Common myeloid progenitor, CD34-positive (primary cell): ENCODE measurements around the gene STK24.
"Not testable (repeated sequence)": the region's sequence is repeated elsewhere in the genome, so short reads cannot be mapped to it uniquely, and the experiment has no call there.

ENCODE experiments used
- CTCF ChIA-PET: fragments of 350-600 bp; sonication (Branson Sonifier 250); formaldehyde crosslinking; loops from one replicate; lab custom pipeline; 2021; ENCODE audit warnings: antibody characterized with exemption; lab: Charles Lee
- POLR2A ChIA-PET: fragments of 350-600 bp; sonication (Branson Sonifier 250); formaldehyde crosslinking; loops from one replicate; lab custom pipeline; 2021; ENCODE audit warnings: antibody characterized with exemption; lab: Charles Lee
- DNase-seq, 3 donors: peaks; one replicate each; pipeline versions ENCODE4 v3.0.0 to v3.0.0-alpha.2; 2013
- H3K27ac ChIP-seq, 2 experiments: 1 replicate in 1 of 2; 2 replicates in 1 of 2; pipeline ENCODE4 v1.7.0; 2013; ENCODE audit warnings: inconsistent platforms in 2 of 2, low read length in 2 of 2, mild to moderate bottlenecking in 2 of 2, low read depth in 1 of 2, moderate library complexity in 1 of 2; ENCODE audit not compliant: severe bottlenecking in 2 of 2, insufficient read depth in 1 of 2, poor library complexity in 1 of 2
- H3K27me3 ChIP-seq, 5 experiments: replicated peaks in 2 of 5; 1 replicate in 3 of 5; 2 replicates in 2 of 5; pipeline versions ENCODE4 v1.6.1 to v1.7.0; 2013; ENCODE audit warnings: low read length in 4 of 5, mild to moderate bottlenecking in 2 of 5, moderate library complexity in 2 of 5, inconsistent platforms in 1 of 5; ENCODE audit not compliant: insufficient read depth in 5 of 5, control insufficient read depth in 4 of 5
- H3K36me3 ChIP-seq, 4 experiments: 1 replicate in 2 of 4; 2 replicates in 2 of 4; pipeline versions ENCODE4 v1.6.1 to v1.7.0; 2013; ENCODE audit warnings: low read length in 3 of 4, control low read depth in 1 of 4, mild to moderate bottlenecking in 1 of 4; ENCODE audit not compliant: control insufficient read depth in 4 of 4, insufficient read depth in 4 of 4
- H3K4me1 ChIP-seq, 4 experiments: 1 replicate in 3 of 4; 2 replicates in 1 of 4; pipeline versions ENCODE4 v1.6.1 to v1.7.1; 2013; ENCODE audit warnings: low read length in 3 of 4, mild to moderate bottlenecking in 3 of 4, control low read depth in 1 of 4, inconsistent platforms in 1 of 4, moderate library complexity in 1 of 4; ENCODE audit not compliant: control insufficient read depth in 4 of 4, insufficient read depth in 4 of 4; ENCODE audit errors: control extremely low read depth in 1 of 4
- H3K4me3 ChIP-seq, 7 experiments: 1 replicate in 4 of 7; 2 replicates in 3 of 7; pipeline versions ENCODE4 v1.5.1 to v1.7.0; 2013; ENCODE audit warnings: mild to moderate bottlenecking in 7 of 7, low read length in 6 of 7, moderate library complexity in 6 of 7, inconsistent platforms in 2 of 7, low read depth in 2 of 7, control low read depth in 1 of 7; ENCODE audit not compliant: insufficient read depth in 4 of 7, control insufficient read depth in 1 of 7; ENCODE audit errors: extremely low read depth in 1 of 7
- H3K9me3 ChIP-seq, 5 experiments: 1 replicate in 4 of 5; 2 replicates in 1 of 5; pipeline versions ENCODE4 v1.6.1 to v1.7.1; 2013; ENCODE audit warnings: low read length in 4 of 5, mild to moderate bottlenecking in 2 of 5, inconsistent platforms in 1 of 5, low read depth in 1 of 5, moderate library complexity in 1 of 5; ENCODE audit not compliant: control insufficient read depth in 4 of 5, insufficient read depth in 2 of 5; ENCODE audit errors: control extremely low read depth in 1 of 5
- WGBS: methylation state at CpG from one replicate; pipeline ENCODE4 v1.1.5; 2013; ENCODE audit not compliant: insufficient coverage; 5-methylcytosine and 5-hydroxymethylcytosine counted together

STK24 gene

DNA sequence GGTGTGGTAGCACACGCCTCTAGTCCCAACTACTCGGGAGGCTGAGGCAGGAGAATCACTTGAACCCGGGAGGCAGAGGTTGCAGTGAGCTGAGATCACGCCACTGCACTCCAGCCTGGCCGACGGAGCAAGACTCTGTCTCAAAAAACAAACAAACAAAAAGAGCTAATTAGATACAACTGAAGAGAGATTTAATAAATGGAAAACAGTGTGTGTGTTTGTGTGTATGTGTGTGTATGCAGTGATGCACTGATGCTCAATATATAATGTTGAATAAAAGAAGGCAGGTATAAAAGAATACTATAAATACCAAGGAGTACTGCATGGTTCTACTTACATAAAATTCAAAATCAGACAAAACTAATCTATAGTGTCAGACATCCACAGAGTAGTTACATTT, 13.6 kb upstream of the STK24 start:
- H3K27ac ChIP-seq, H3K4me1 ChIP-seq, H3K9me3 ChIP-seq, DNase-seq, H3K36me3 ChIP-seq, H3K4me3 ChIP-seq, H3K27me3 ChIP-seq, POLR2A ChIA-PET, CTCF ChIA-PET: not testable (repeated sequence)
- WGBS: no CpG with 5 or more reads among the region's 6 CpGs

DNA sequence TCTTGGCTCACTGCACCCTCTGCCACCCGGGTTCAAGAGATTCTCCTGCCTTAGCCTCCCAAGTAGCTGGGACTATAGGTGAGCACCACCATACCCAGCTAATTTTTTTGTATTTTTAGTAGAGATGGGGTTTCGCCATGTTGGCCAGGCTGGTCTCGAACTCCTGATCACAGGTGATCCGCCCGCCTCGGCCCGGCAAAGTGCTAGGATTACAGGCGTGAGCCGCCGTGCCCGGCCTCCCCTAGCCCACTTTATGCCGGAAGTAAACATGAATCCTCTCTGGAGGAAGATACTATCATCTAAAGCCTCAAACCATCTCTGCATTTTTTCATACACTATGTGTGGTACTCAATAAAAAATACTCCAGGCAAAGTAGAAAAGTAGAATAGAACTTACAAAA, 12.6 kb upstream of the STK24 start:
- H3K4me1 ChIP-seq, H3K27ac ChIP-seq, H3K9me3 ChIP-seq, H3K4me3 ChIP-seq, CTCF ChIA-PET, H3K36me3 ChIP-seq, H3K27me3 ChIP-seq, POLR2A ChIA-PET, DNase-seq: not testable (repeated sequence)
- WGBS: 92% methylated on average over 10 of the region's 12 CpGs

GRCh38 chr13:98586400-98587345, 9.8 kb upstream of the STK24 start:
- Histone ChIP-seq H3K4me1 (no peaks in the 10 kb centered on the region), H3K4me3 (no peak overlapping the region), H3K36me3 (no peaks in the 10 kb centered on the region), H3K27ac (no peak overlapping the region), H3K9me3 (peaks cover 0 to 5% (median 0%) of the 10 kb centered on the region in 5 experiments), H3K27me3 (no peaks in the 10 kb centered on the region)
- WGBS: 92% methylated on average over 4 of the region's 4 CpGs
- CTCF ChIA-PET: interaction anchor here (0.6 to 1.1 kb wide), 2 partner anchors 46 to 254 kb away, joined by 3 to 5 read pairs; no protein-coding TSS in a partner anchor
- POLR2A ChIA-PET: no interaction called here
- no peak for DNase-seq

- Histone ChIP-seq H3K4me3 (no peak overlapping the region), H3K9me3 (peaks cover 0 to 5% (median 0%) of the 10 kb centered on the region in 5 experiments), H3K36me3 (no peaks in the 10 kb centered on the region), H3K27ac (no peak overlapping the region), H3K4me1 (no peaks in the 10 kb centered on the region), H3K27me3 (no peaks in the 10 kb centered on the region)
- ChIA-PET POLR2A (no interaction called here), CTCF (no interaction called here)
- 100% methylated on average over 2 of the region's 3 CpGs for WGBS
- no peak for DNase-seq
These were observed 9.0 kb upstream of the STK24 start for GRCh38 chr13:98585946-98586345.

DNA sequence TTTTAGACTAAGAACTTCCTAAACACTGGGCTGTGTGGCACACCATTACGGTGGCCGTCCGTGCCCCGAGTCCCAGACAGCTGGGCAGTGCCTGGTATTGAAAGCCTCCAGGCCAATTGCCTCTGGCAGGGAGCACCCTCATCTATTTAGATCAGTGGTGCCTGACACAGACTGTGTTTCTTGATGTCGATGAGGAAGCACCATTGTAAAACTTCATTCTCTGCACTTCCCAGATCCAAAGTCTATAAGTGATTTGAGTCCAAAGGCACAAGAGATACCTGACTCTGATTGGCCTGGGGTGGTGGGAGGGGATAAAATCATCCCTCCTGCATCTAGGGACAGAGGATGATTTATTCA, 8.5 kb upstream of the STK24 start:
- POLR2A ChIA-PET: no interaction called here

DNA sequence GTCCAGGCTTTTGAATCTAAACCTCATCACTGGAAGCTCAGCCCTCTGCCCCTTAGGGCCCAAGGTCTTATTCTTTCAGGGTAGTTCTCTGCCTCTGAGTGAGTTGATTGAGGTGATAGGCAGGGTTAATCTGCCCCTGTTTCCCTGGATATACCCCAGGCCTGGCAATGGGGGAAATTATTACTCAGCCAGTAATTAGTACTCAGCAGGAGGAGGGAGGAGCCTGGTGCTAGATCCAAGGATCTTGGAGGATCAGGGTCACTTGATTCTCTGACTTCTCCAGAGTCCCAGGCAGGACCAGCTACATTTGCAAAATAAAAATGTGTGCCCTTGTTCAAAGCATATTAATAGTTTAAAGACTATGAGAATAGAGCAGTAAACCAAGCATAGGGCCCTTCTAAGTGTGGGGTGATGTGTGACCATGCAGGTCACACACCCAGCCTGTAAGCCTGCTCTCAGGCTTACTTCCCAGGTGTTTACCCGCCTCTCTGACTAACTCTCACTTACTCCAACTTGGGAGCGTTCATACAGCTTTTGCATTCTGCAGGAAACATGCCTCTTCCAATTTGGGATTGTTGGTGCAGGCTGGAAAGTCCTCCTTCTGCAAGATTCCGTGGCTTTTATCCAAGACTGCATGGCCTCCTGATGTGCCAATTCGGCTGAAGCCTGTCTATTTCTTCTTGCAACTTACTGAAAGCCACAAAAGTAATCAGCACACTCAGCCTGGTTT, 7.9 kb upstream of the STK24 start:
- DNase-seq: no peak
- Histone ChIP-seq H3K4me3 (no peak overlapping the region), H3K27ac (no peak overlapping the region), H3K36me3 (no peaks in the 10 kb centered on the region), H3K27me3 (no peaks in the 10 kb centered on the region), H3K9me3 (no peaks in the 10 kb centered on the region), H3K4me1 (no peaks in the 10 kb centered on the region)
- 97% methylated on average over 4 of the region's 4 CpGs for WGBS
- ChIA-PET POLR2A (no interaction called here), CTCF (interaction anchor here (0.9 to 1.2 kb wide), 2 partner anchors 20 to 54 kb away, joined by 3 read pairs; no protein-coding TSS in a partner anchor)

More for the DNA sequence above, 8.5 kb upstream of the STK24 start:
- Histone ChIP-seq H3K27me3 (no peaks in the 10 kb centered on the region), H3K27ac (no peak overlapping the region), H3K9me3 (peaks cover 0 to 3% (median 0%) of the 10 kb centered on the region in 5 experiments), H3K4me1 (no peaks in the 10 kb centered on the region), H3K4me3 (no peak overlapping the region), H3K36me3 (no peaks in the 10 kb centered on the region)
- DNase-seq: no peak
- CTCF ChIA-PET: interaction anchor here (0.9 kb wide), 1 partner anchor 53 kb away, joined by 3 read pairs; no protein-coding TSS in a partner anchor
- WGBS: 96% methylated on average over 4 of the region's 5 CpGs

DNA sequence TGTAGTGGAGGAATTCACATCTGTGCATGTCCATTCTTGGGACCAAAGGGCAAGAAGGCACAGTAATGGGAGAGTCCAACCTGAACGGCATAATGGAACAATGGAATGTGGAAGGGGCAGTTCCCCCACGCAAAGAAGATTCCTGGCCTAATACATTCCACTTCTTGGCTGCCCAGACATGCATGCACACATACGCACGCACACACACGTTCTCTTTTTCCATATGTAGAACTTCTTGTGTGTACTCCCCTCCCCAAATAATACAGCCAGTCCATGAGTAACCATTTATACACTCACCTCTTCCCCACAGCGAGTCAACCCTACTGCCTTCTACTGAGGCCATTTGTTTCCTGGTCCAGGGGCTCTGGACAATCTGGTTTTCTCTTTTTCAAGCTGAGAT, 6.0 kb upstream of the STK24 start:
- Histone ChIP-seq H3K9me3 (no peaks in the 10 kb centered on the region), H3K27ac (no peak overlapping the region), H3K4me3 (no peak overlapping the region), H3K36me3 (no peaks in the 10 kb centered on the region), H3K27me3 (no peaks in the 10 kb centered on the region), H3K4me1 (peaks cover 0 to 1% (median under 1%) of the 10 kb centered on the region in 4 experiments)
- ChIA-PET POLR2A (no interaction called here), CTCF (interaction anchor here (1.3 kb wide), 1 partner anchor 54 kb away, joined by 4 read pairs; no protein-coding TSS in a partner anchor)
- WGBS: 100% methylated on average over 5 of the region's 6 CpGs
- DNase-seq: no peak
